IMR-90 (cell line): Measurements from ENCODE around the gene DOK6. TPM values are rescaled to one million over a fixed set of nuclear protein-coding genes. Genes with fewer than 3 reads are reported as not detected.
A peak's percentile ranks its signal among the peaks of the same experiment; 100 is the strongest.

Source experiments
- ATAC-seq: fragments of 200-7000 bp; cut with Tn5 transposase; 2 replicates; pipeline ENCODE4 v1.9.1; 2020; ENCODE audit warnings: low read depth, mild to moderate bottlenecking, moderate library complexity
- BruUV-seq: library from RNA; stranded (reverse); fragments of 400-500 nt; replicated peaks from 2 replicates; lab custom pipeline; 2021; lab: Mats Ljungman, UMichigan
- CTCF ChIA-PET: fragments of 300-600 bp; formaldehyde crosslinking; extraction: SDS; loops from one replicate; lab custom pipeline; 2021; ENCODE audit warnings: antibody characterized with exemption; lab: Yijun Ruan, JAX
- POLR2A ChIA-PET: fragments of 300-600 bp; sonication (Branson Sonifier 250); formaldehyde crosslinking; loops from one replicate; lab custom pipeline; 2022; ENCODE audit warnings: antibody characterized with exemption; ENCODE audit not compliant: unreplicated experiment; lab: Charles Lee
- DNase-seq: peaks from one replicate; pipeline ENCODE4 v3.0.0; 2013
- H2AFZ ChIP-seq: replicated peaks from 2 replicates; pipeline ENCODE3; 2013; ENCODE audit warnings: low read length, mild to moderate bottlenecking; ENCODE audit not compliant: poor library complexity
- H2AK5ac ChIP-seq: 2 replicates; pipeline ENCODE4 v1.6.1; 2013; ENCODE audit warnings: low read depth, low read length, inconsistent platforms
- H2AK9ac ChIP-seq: replicated peaks from 2 replicates; pipeline ENCODE3; 2013; ENCODE audit warnings: mild to moderate bottlenecking, low read depth, low read length, moderate library complexity; ENCODE audit not compliant: poor library complexity
- H2BK120ac ChIP-seq: 2 replicates; pipeline ENCODE4 v1.6.1; 2013; ENCODE audit warnings: low read depth, low read length, inconsistent platforms
- H2BK15ac ChIP-seq: 3 replicates; pipeline ENCODE4 v1.6.1; 2013; ENCODE audit warnings: low read depth, low read length, inconsistent platforms
- H2BK20ac ChIP-seq: 2 replicates; pipeline ENCODE4 v1.6.1; 2013; ENCODE audit warnings: low read depth, mild to moderate bottlenecking, inconsistent platforms, low read length, moderate library complexity
- H2BK5ac ChIP-seq: 2 replicates; pipeline ENCODE4 v1.6.1; 2013; ENCODE audit warnings: mild to moderate bottlenecking, low read depth, low read length, inconsistent platforms; ENCODE audit not compliant: poor library complexity, severe bottlenecking
- H3K14ac ChIP-seq: replicated peaks from 2 replicates; pipeline ENCODE4 v1.6.1; 2013; ENCODE audit warnings: low read depth, low read length, inconsistent platforms
- H3K18ac ChIP-seq: 2 replicates; pipeline ENCODE4 v1.6.1; 2013; ENCODE audit warnings: low read depth, low read length, control low read depth
- H3K23ac ChIP-seq: 2 replicates; pipeline ENCODE4 v1.6.1; 2013; ENCODE audit warnings: low read depth, low read length, inconsistent platforms
- H3K27ac ChIP-seq: 2 replicates; pipeline ENCODE4 v1.5.1; 2013; ENCODE audit warnings: mild to moderate bottlenecking, control low read depth, low read length; ENCODE audit not compliant: insufficient read depth
- H3K27me3 ChIP-seq: 2 replicates; pipeline ENCODE4 v1.6.1; 2013; ENCODE audit warnings: low read length; ENCODE audit not compliant: control insufficient read depth, insufficient read depth
- H3K36me3 ChIP-seq: 2 replicates; pipeline ENCODE4 v1.6.1; 2013; ENCODE audit warnings: low read length, mixed read lengths; ENCODE audit not compliant: control insufficient read depth, insufficient read depth
- H3K4ac ChIP-seq: 2 replicates; pipeline ENCODE4 v1.6.1; 2013; ENCODE audit warnings: low read depth, low read length, inconsistent platforms
- H3K4me1 ChIP-seq: 2 replicates; pipeline ENCODE4 v1.6.1; 2013; ENCODE audit warnings: low read length, mixed read lengths; ENCODE audit not compliant: control insufficient read depth, insufficient read depth
- H3K4me2 ChIP-seq: 2 replicates; pipeline ENCODE4 v1.6.1; 2013; ENCODE audit warnings: low read depth, mild to moderate bottlenecking, control low read depth, low read length, moderate library complexity
- H3K4me3 ChIP-seq: 2 replicates; pipeline ENCODE4 v1.5.1; 2013; ENCODE audit warnings: low read depth, mild to moderate bottlenecking, control low read depth, low read length, moderate library complexity; ENCODE audit not compliant: insufficient read depth
- H3K56ac ChIP-seq: 2 replicates; pipeline ENCODE4 v1.6.1; 2013; ENCODE audit warnings: low read length, inconsistent platforms; ENCODE audit not compliant: insufficient read depth; ENCODE audit errors: extremely low read depth
- H3K79me1 ChIP-seq, 2 experiments: 2 replicates each; pipeline ENCODE4 v1.6.1; 2013; ENCODE audit warnings: low read length in 2 of 2, inconsistent platforms in 1 of 2, low read depth in 1 of 2
- H3K9ac ChIP-seq: 2 replicates; pipeline ENCODE4 v1.6.1; 2013; ENCODE audit warnings: low read depth, low read length, control low read depth
- H3K9me1 ChIP-seq: 2 replicates; pipeline ENCODE4 v1.6.1; 2013; ENCODE audit warnings: low read length, inconsistent platforms; ENCODE audit not compliant: insufficient read depth
- H3K9me3 ChIP-seq: 2 replicates; pipeline ENCODE4 v1.6.1; 2013; ENCODE audit warnings: low read length; ENCODE audit not compliant: control insufficient read depth, insufficient read depth
- H4K20me1 ChIP-seq: 2 replicates; pipeline ENCODE4 v1.6.1; 2013; ENCODE audit warnings: low read length, inconsistent platforms; ENCODE audit not compliant: insufficient read depth
- H4K5ac ChIP-seq: 2 replicates; pipeline ENCODE4 v1.6.1; 2013; ENCODE audit warnings: mild to moderate bottlenecking, low read depth, low read length, control low read depth
- H4K8ac ChIP-seq, 2 experiments: 2 replicates each; pipeline ENCODE4 v1.6.1; 2013; ENCODE audit warnings: low read depth in 2 of 2, low read length in 2 of 2, control low read depth in 1 of 2, inconsistent platforms in 1 of 2
- H4K91ac ChIP-seq: 2 replicates; pipeline ENCODE4 v1.6.1; 2013; ENCODE audit warnings: low read depth, low read length, inconsistent platforms; ENCODE audit not compliant: insufficient read depth
- BHLHE40 ChIP-seq: fragments of 150-350 bp; IDR thresholded peaks from 2 replicates; pipeline ENCODE4 v1.6.1; 2016; ENCODE audit warnings: mild to moderate bottlenecking, low read depth, low read length
- CEBPB ChIP-seq: IDR thresholded peaks from 2 replicates; pipeline ENCODE4 v1.6.1; 2012; ENCODE audit warnings: low read depth, low read length, improper control_type of control experiment
- CHD1 ChIP-seq: IDR thresholded peaks from 2 replicates; pipeline ENCODE4 v1.6.1; 2012; ENCODE audit warnings: low read depth, low read length, improper control_type of control experiment
- CTCF ChIP-seq: conservative IDR thresholded peaks from 2 replicates; pipeline ENCODE4 v1.5.1; 2012; ENCODE audit warnings: mild to moderate bottlenecking, low read depth, low read length, improper control_type of control experiment
- ELK1 ChIP-seq: fragments of 150-350 bp; IDR thresholded peaks from 2 replicates; pipeline ENCODE4 v1.6.1; 2016; ENCODE audit warnings: low read depth, mild to moderate bottlenecking, low read length, moderate library complexity, borderline replicate concordance
- MAFK ChIP-seq: IDR thresholded peaks from 2 replicates; pipeline ENCODE4 v1.6.1; 2012; ENCODE audit warnings: low read depth, low read length, improper control_type of control experiment
- MXI1 ChIP-seq: IDR thresholded peaks from 2 replicates; pipeline ENCODE4 v1.6.1; 2012; ENCODE audit warnings: low read depth, mild to moderate bottlenecking, low read length, moderate library complexity, borderline replicate concordance
- NFE2L2 ChIP-seq: fragments of 150-350 bp; IDR thresholded peaks from 2 replicates; pipeline ENCODE4 v1.6.1; 2016; ENCODE audit warnings: low read depth, mild to moderate bottlenecking, low read length
- POLR2A ChIP-seq: IDR thresholded peaks from 2 replicates; pipeline ENCODE4 v1.6.1; 2012; ENCODE audit warnings: mild to moderate bottlenecking, low read depth, low read length
- RAD21 ChIP-seq: IDR thresholded peaks from 2 replicates; pipeline ENCODE4 v1.6.1; 2012; ENCODE audit warnings: low read length, improper control_type of control experiment
- RCOR1 ChIP-seq: IDR thresholded peaks from 2 replicates; pipeline ENCODE4 v1.6.1; 2012; ENCODE audit warnings: mild to moderate bottlenecking, low read length, improper control_type of control experiment; ENCODE audit not compliant: insufficient replicate concordance
- RFX5 ChIP-seq: IDR thresholded peaks from 2 replicates; pipeline ENCODE4 v1.8.0; 2012; ENCODE audit warnings: low read depth, mild to moderate bottlenecking, low read length, moderate library complexity
- WGBS, 2 experiments: methylation state at CpG; one replicate each; pipeline versions ENCODE4 v1.1.5 to v1.1.7; 2013; ENCODE audit warnings: missing lambda C conversion rate in 2 of 2; ENCODE audit not compliant: insufficient read length in 1 of 2; ENCODE audit errors: extremely low coverage in 2 of 2; 5-methylcytosine and 5-hydroxymethylcytosine counted together
- dilution Hi-C: fragments of 300-500 bp; cut with HindIII; formaldehyde crosslinking; loops from one replicate; pipeline ENCODE4 v1.14.3; 2018; ENCODE audit warnings: low sequenced_read_pairs; ENCODE audit not compliant: unreplicated experiment
- in situ Hi-C: fragments of 300-500 bp; cut with MboI; formaldehyde crosslinking; loops from 3 replicates; pipeline ENCODE4 v1.14.3; 2019; ENCODE audit warnings: low sequenced_read_pairs, inconsistent platforms, mixed read lengths
- intact Hi-C: fragments of 100-400 bp; cut with micrococcal nuclease; formaldehyde crosslinking; loops from 2 replicates; pipeline ENCODE4 v1.10.0; 2022
- polyA plus RNA-seq, 3 experiments: library from polyadenylated mRNA; depleted of rRNA; stranded (reverse); fragments of >200 nt; gene quantifications; 2 replicates each; pipeline ENCODE4 v1.2.3, GENCODE V29; 2012; ENCODE audit warnings: low replicate concordance in 1 of 3
- total RNA-seq: library from RNA; depleted of rRNA; stranded (reverse); fragments of >200 nt; gene quantifications from 2 replicates; pipeline ENCODE4 v1.2.3, GENCODE V29; 2012

The DOK6 gene
- total and polyA plus RNA-seq, 2 of the 4 experiments (the other 2 are of a cell fraction) = 1.9 to 2.7 TPM

- peaks cover 4% of the 10 kb centered on the region; the same call in 1 of the 2 replicates for H3K27me3 ChIP-seq
- ChIA-PET CTCF (no interaction called here), POLR2A (no interaction called here)
- WGBS, 2 experiments = 84% methylated on average over 2 of the region's 7 CpGs; no CpG with 5 or more reads in 1 of the 2 experiments
- H2AFZ ChIP-seq = no peak overlapping the region
- BruUV-seq = no TSS peak
- H3K23ac ChIP-seq = no peak overlapping the region
- H3K14ac ChIP-seq = no peak overlapping the region
- no peaks in the 10 kb centered on the region for H3K9me1 ChIP-seq
- no peak overlapping the region for H3K4me3 ChIP-seq
- H3K4me2 ChIP-seq = no peak overlapping the region
- H3K79me1 ChIP-seq = peaks cover 0 to 8% of the 10 kb centered on the region in 2 experiments; a peak in 1 of 4 replicates
- H2BK5ac ChIP-seq = no peak overlapping the region
- no peaks in the 10 kb centered on the region for H4K20me1 ChIP-seq
- H3K4me1 ChIP-seq = no peaks in the 10 kb centered on the region
- H2AK5ac ChIP-seq = no peak overlapping the region
- H2AK9ac ChIP-seq = no peak overlapping the region
- H4K5ac ChIP-seq = no peak overlapping the region
- no peak overlapping the region for H2BK20ac ChIP-seq
- no peak overlapping the region for H3K9ac ChIP-seq
- H2BK120ac ChIP-seq = no peak overlapping the region
- dilution Hi-C loops (no loop called here), in situ Hi-C loops (no loop called here), intact Hi-C loops (loop anchor here (10.0 kb wide), 1 partner anchor 468 kb away; no protein-coding TSS in a partner anchor)
- ATAC-seq = no peak
- TF ChIP-seq CTCF (no peak), ELK1 (no peak), RCOR1 (no peak), CHD1 (no peak), CEBPB (no peak), RAD21 (no peak), POLR2A (no peak), NFE2L2 (peak; percentile 76), RFX5 (no peak), MXI1 (no peak), MAFK (peak; percentile 82), BHLHE40 (no peak)
- no peak overlapping the region for H3K56ac ChIP-seq
- no peaks in the 10 kb centered on the region for H3K36me3 ChIP-seq
- H3K9me3 ChIP-seq = no peaks in the 10 kb centered on the region
- H2BK15ac ChIP-seq = no peak overlapping the region
- peak; percentile 6 for DNase-seq
- no peak overlapping the region for H3K4ac ChIP-seq
- no peak overlapping the region for H4K8ac ChIP-seq
- H3K27ac ChIP-seq = no peak overlapping the region
- no peak overlapping the region for H4K91ac ChIP-seq
- H3K18ac ChIP-seq = no peak overlapping the region
Measured at GRCh38 chr18:69397096-69397495, 3.6 kb upstream of the DOK6 start.
